HG02610 (cell line): ENCODE measurements around the gene RGL1.

Source experiments
- ATAC-seq: cut with Tn5 transposase; IDR thresholded peaks from one replicate; pipeline ENCODE4 v1.9.1; 2021; ENCODE audit warnings: mild to moderate bottlenecking, moderate library complexity; ENCODE audit not compliant: unreplicated experiment

Gene RGL1

DNA sequence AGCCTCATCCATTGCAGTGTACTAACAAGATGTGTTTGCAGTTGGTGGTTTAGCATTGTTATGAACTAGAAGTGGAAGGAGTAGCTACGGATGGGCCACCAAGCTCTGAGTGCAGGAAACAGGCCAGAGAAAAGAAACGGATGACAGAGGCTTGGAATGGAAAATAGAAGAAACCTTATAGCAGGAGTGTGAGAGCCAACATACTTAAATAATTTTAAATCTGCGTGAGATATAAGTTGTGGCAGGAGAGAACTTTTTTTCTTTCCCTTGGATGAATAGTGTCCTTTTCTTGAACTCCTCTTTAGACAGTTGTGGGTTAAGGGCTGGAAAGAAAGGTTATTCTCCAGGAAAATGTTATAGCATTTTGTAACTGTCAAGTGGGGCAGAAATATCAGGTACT is 54.2 kb downstream of the RGL1 start:
- no peak for ATAC-seq

DNA sequence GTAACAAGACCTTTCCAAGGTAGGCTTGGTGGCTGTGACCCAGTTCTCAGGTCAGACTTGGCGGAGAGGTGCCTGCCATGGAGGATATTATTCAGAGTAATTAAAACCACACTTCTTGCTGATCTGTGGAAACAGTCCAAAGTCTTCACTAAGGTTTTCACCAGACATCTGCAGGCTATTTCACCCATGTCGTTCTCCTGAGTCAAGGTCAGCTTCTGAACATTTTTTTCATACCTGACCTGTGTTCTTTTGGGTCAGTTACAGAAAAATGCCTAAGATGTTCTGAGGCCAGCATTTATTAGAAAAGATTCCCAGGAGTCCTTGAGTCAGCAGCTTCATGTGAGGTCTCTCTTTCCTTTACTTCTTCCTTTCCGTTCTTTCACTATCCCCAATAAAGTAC is 54.9 kb downstream of the RGL1 start:
- no peak for ATAC-seq

DNA sequence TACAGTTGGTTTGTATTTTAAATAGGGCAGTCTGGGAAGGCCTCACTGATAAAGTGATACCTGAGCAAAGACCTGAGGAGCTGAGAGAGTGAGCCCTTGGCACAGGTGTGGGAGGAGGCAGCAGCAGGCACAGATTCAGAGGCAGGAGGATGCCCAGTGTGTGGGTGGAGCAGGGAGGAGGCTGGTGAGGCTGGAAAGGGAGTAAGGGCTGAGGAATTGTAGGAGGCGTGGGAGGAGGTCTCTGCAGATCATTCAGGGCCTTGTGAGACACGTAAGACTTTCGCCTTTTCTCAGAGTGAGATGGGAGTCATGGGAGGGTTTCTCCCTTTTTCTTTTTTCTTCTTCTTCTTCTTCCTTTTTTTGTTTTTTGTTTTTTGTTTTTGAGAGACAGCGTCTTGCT is 58.0 kb downstream of the RGL1 start:
- no peak for ATAC-seq

DNA sequence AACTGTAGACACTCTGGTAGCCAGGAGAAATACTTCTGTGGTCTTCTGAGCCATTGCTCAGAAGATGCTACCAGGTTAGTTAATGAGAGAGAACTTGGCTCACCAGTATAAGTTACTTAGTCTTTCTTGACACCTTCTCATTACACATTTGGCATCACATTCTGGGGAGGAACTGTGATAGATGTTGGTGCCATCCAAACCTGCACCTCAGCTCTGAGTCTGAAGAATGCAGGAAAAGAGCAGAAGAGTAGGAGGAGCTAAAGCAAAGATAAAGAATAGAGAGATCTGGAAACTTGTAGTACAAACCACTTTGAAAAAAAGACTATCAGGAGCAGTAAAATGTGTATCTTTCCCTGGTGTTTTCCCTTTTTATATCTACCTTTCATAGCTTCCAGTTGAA is 58.9 kb downstream of the RGL1 start:
- no peak for ATAC-seq

DNA sequence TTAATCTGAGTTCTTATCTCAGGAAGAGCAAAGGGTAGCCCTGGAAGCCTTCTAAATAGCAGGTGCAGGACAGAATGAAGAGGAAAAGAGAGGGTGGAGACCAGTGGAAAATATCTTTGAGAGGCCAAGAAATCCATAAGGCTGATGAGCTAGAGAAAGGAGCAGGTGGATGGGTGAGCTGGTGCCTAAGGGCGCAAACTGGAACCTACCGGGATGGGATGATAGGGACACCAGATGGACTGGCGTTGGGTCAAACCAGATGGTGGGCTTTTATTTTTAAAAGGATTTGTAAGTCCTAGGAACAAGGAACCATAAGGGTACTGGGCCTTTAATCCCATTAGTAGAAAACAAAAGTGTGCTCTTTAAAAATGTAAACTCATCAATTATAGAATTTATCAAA is 59.7 kb downstream of the RGL1 start:
- no peak for ATAC-seq

DNA sequence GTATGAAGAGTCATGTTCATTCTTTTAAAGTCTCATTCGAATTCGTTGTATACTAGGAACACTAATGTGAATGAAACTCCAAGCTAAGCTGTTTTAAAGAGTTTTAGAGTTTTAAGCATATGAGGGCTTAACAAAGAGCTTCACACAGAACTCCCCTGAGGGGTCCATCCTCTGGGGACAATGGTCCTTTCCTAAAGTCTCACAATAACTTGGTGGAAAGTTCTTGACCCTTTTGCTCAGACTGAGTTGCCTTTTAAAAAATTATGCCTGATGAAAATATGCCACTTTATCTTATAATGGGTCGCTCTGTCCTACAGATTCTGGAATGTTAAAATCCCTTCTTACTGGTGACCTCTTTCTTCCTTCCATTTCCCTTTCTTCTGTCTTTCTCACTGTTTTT is 64.3 kb downstream of the RGL1 start:
- no peak for ATAC-seq

DNA sequence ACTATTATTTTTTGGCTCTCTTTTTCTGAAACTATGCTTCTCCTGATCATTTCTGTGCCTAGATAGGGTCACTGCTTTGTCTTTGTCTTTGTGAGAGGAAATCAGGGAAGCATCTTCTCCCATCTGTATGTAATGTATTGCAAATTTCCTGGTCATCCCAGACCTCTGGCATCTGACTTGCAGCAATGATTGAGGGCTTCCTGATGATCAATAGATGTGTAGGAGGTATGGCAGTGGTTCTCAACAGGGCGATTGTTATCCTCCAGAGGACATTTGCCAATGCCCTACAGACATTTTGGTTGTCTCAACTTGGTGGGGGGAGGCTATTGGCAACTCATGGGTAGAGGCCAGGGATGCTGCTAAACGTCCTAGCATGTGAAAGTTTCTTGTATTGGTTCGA is 64.7 kb downstream of the RGL1 start:
- ATAC-seq, result no peak

DNA sequence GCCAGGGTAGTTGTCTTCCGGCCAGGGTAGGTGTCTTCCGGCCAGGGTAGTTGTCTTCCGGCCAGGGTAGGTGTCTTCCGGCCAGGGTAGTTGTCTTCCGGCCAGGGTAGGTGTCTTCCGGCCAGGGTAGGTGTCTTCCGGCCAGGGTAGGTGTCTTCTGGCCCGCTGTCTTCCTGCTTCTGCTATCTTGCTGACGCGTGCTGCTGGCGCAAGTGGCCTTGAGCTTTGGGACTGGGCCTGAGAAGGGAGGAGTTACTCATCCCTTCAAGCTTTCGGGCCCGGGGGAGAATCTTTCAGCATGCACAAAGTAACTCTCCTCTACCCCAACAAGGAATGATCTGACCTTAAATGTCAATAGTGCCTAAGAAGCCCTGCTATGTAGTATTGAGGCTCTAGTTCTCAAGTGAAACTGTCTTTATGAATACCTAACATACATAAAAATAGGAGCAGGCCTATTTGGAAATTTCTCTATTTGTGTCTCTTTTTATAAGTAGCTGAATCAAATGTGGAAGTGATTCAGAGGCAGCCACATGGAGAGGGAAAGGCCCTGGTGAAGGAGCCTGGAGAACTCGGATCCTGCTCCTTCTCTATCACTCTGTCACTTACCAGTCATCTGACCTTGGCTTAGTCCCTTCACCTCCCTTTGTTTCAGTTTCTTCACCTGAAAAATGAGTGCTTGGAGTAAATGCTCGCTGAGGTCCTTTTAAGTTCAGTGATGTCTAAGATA is 65.6 kb downstream of the RGL1 start:
- no peak for ATAC-seq

DNA sequence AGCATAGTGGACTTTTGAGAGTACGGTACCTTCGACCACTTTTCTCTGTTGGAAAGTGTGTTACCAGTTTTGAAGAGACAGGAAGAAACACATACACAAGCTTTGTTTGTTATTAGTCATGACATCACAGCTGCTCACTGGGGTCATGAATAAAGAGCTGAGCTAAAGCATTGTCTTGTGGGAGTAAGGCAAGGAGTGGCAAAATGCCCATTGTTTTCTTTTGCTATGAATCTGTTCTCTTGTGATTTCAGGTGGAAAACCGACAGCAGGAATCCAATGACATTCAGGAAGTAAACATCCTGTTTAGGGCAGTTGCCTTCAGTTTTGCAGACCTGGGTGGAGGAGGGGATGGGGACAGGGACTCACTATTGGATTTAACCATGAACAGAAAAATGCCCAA is 66.2 kb downstream of the RGL1 start:
- ATAC-seq, result no peak

DNA sequence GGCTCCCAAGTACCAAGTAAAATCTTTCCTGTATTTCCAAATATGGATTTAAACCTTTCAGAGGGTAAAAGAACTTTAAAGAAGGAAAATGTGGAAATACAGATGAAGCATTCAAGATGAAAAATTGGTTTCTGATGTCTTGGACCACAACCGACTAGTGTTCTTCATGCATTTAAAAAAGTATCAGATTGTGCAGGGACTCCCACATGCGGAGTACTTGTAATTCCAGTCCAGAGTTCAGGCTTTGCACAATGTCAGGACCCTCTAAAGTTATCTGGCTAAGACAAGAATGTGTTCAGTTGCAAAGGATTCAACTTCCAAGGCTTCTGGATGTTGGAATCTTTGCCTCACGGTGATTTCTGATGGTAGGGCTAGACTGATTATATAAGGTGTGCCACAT is 66.7 kb downstream of the RGL1 start:
- ATAC-seq, result no peak

DNA sequence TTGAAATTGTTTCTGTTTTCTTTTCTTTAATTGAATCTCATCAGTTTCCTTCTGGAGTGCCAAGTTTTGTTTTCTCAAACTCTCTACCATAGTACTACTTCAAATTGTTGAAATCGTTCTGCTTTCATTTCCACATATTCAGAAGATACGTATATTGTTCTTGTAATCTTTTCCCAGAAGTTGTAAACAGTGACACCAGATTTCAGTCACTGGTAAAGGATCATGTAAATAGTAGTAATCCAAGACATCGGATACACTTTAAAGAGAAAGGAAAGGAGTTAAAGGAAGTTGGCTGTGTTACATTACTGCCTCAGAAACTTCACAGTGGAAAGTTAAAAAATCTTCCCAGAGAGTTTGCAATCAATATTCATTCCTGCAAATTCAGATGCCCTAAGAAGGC is 67.5 kb downstream of the RGL1 start:
- ATAC-seq, result no peak

DNA sequence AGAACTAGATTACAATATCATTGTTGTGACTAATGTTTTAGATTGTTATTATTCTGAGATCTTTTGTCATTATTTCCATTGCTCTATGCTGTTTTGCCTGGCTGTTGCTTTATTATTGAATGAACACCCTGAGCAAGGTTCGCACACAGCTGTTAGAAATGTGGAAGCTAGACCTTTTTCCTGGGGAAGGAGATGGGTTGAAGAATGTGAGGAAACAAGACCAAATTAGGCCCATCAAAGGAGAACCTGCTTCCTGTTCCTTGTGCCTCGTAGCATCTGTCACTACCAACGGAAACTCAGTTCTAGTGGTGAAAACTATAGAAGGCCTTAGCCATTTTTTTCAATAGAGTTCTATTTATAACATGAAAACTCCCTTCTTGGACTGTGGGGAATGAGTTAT is 68.7 kb downstream of the RGL1 start:
- ATAC-seq, result peak; percentile 71

DNA sequence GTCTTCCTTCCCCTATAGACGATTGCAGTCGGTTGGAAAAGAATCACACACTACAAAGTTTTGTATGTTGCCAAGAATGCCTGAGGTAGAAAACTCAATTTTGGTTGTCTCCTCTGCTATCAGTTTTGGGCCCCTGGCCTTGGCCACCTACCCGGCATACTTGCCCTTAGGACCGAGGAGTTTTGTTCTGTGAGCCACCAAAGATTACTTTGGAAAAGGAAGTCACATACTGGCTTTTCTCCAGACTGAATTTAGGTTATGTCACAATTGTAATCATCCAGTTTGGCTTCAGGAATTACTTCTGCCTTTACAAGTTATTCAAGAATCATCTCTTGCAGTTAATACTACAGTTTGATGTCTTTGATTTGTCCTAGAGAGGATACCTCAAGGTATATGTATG is 71.4 kb downstream of the RGL1 start:
- no peak for ATAC-seq

DNA sequence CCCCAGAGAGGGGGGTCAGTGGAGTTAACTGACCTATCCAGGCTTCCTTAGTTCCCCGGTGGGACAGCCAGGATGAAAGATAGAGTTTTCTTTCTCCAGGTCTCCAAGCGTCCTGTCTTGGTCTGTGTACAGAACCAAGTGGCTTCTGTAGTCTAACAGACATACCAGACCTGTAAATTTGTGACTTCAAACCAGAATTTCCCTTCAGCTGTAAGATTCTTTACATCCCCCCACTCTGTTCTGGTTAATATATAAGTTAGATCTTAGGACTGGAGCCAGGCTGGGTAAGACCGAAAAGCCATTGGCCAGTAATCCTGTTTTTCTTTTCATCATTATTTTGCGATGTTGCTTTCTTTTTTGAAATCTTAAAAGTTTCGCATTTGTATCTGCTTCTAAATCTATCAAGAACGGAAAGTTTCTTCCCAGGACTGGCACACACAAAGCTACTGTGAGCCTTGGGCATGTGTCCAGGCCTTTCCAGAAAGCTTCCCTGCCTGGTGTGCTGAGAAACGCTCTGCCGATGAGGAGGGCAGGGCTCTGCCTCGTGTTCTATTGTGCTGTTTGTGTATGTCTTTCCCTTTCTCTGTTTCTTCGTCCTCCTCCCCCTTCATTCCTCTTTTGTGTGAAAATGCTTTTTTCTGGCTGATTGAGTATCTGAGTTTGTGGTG is 72.3 kb downstream of the RGL1 start:
- no peak for ATAC-seq

DNA sequence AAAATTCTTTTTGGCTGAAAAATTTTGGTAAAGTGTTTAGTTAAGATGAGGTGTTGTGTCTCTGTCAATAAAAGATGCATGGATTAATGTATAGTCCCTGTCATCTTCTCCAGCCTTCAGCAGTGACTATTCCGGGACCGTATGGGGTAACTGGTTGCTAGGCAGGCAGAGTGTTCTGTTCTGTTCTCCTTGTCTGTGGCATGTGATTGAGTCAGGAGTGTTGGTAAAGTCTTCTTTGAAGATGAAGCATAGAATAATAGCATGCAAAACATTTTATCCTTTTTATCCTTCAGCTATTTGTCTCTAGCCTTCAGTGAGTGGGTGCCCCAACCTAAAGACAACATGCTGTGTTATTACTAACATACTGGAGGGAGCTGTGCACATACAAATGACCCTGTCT is 74.6 kb downstream of the RGL1 start:
- no peak for ATAC-seq

DNA sequence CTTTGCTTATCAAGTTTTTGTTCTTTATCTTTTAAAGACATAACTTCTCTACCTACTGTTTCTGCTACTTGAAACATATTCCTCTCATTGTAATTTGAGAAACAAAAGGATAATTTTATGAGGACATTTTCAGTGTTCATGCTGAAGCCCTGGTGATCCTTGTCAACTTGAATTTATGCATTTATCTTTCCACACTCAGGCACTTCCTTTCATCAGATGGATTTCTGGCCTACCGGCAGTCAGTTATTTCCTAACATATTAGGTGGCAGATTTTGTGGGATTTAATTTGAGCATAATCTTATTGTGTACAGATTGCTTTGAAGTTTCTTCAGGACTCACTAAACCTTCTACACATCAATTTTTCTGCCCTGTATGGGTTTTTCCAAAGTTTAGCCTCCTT is 75.0 kb downstream of the RGL1 start:
- ATAC-seq, result no peak

DNA sequence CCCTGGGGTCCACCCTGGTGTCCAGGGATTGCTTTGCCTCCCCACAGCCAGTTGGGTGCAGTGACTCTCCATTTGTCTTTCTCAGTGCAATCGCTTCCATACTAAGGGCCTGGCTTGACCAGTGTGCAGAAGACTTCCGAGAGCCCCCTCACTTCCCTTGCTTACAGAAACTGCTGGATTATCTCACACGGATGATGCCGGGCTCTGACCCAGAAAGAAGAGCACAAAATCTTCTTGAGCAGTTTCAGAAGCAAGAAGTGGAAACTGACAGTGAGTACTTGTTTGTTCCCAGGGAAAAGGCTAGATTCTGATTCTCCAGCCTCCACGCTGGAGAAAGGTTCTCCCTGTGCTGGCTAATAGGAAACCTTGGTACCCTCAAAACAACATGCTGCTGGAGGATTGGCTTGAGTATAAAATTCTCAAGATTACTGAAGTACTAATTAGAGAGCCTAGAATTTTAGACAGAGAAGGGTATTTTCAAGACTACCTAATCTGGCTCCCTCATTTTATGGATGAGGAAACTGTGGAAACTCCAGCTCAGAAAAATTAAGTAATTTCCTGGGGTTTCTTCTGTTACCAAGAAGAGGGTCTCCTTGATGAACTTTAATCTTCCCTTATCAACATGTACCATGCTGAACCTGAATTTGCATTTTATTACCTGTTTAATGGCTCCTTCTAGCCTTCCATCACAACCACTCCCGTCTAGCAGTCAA is 75.8 kb downstream of the RGL1 start:
- ATAC-seq, result no peak

DNA sequence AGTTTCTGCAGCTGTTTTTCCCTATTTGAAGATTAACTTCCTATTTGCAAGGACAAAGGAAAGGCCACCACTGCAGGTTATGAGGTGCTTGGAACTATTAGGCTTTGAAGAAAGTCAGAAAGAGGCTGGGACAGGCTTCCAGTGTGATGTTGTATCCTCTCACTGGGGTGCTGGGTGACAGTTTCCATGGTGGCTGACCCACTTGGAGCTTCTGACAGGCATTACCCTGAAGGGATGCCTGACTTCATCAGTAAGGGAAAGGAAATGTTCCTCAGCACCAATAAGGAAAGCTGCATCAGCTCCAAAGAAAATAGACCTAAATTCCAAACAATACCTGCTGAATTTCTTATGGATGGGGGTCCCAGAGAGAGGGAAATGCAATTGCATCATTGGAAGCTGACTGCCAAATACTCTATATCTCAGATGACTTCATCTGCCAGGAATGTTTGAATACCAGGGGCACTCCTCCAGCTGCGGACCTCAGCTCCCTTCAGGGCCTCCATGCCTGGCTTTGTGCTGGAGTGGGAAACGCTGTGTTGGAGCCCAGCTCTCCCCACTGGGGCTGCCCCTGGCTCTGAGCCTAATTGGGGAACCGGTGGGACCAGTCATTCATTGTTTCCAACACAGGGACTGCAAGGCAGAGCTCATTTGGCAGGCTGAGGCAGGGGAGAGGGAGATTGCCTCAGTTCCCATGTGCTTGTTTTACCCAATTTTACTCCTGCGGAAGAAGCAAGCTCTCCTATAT is 76.6 kb downstream of the RGL1 start:
- ATAC-seq, result no peak

DNA sequence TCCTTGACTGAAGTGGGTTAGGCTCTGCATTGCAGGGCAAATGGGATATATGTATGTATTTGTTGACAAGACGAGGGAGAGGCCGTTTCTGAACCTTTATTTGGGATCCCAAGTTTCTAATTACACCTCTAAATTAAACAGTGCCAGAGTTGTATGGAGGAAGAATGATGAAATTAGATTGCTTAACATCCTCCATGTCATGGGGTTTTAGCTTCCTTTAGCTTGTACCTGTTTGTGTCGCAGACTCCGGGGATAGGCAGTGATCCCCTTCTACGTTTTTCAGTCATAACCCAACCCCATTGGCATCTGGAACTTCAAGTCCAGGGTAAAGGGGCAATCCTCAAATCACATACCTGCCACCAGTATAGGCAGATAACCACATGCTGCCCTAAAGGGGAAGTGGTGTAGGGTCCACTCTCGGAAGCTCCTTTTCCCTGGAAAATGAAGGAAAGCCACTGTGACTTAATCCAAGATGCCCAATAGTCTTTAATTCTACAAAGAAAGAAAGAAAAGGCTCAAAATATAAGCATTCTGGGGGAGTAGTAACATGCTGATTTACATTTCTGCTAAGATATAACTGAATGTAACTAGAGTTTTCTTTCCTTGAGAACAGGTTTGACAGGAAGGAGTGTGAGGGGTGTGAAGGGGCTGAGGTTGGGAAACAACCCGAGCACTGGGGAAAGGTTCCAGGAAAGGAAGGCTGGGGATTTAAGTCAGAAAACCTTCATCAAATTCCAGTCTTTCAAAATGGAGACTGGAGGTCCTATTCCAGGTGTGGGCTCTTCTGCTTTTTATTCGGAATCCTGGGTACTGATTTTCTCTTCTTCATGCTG is 77.6 kb downstream of the RGL1 start:
- ATAC-seq, result no peak

DNA sequence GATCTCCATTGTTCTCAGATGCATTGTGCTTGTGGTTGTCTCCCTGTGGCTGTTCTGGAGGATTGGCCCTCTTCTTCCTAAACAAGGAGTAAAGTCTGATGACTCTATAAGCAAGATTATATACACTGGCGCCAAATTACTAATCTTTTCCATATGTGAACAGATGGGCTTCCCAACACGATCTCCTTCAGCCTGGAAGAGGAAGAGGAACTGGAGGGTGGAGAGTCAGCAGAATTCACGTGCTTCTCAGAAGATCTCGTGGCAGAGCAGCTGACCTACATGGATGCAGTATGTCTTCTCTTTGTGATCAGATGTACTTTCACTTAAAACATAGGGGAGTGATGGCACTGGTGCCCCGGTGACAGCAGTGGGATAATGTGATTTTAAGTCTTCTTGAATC is 78.7 kb downstream of the RGL1 start:
- no peak for ATAC-seq

DNA sequence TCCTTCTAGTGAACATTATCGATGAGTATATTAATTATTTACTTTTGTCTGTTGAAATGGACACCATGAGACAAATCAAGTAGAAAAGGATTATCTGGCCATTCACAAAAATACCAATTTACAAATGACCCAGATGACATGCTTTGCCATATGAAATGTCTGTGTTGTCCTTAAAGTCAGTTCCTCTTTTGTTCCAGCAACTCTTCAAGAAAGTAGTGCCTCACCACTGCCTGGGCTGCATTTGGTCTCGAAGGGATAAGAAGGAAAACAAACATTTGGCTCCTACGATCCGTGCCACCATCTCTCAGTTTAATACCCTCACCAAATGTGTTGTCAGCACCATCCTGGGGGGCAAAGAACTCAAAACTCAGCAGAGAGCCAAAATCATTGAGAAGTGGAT is 79.6 kb downstream of the RGL1 start:
- ATAC-seq, result no peak
